WTC11 (cell line): ENCODE results near the gene TUG1. TPM values are rescaled to one million over a fixed set of nuclear protein-coding genes. Genes with fewer than 3 reads are reported as not detected.

Experiments used
- ATAC-seq: fragments of 200-7000 bp; cut with Tn5 transposase; 2 replicates; pipeline ENCODE4 v1.10.0; 2021; ENCODE audit warnings: mild to moderate bottlenecking, moderate library complexity
- CTCF ChIA-PET: fragments of 300-600 bp; sonication (Branson Sonifier 250); formaldehyde crosslinking; loops from one replicate; lab custom pipeline; 2021; ENCODE audit warnings: antibody characterized with exemption; lab: Charles Lee
- POLR2A ChIA-PET: fragments of 350-600 bp; sonication (Branson Sonifier 250); formaldehyde crosslinking; loops from one replicate; lab custom pipeline; 2021; ENCODE audit warnings: antibody characterized with exemption; lab: Charles Lee
- DNase-seq: peaks from one replicate; pipeline ENCODE4 v3.0.0; 2021; ENCODE audit warnings: low spot score
- H3K27ac Mint-ChIP-seq: 2 replicates; pipeline ENCODE4 v1.8.0; 2021; ENCODE audit warnings: mixed read lengths
- H3K27me3 Mint-ChIP-seq: 2 replicates; pipeline ENCODE4 v1.8.0; 2021; ENCODE audit warnings: low read depth, mild to moderate bottlenecking, moderate library complexity, mixed read lengths
- H3K36me3 Mint-ChIP-seq: 2 replicates; pipeline ENCODE4 v1.8.0; 2021; ENCODE audit warnings: mixed read lengths
- H3K4me1 Mint-ChIP-seq: 2 replicates; pipeline ENCODE4 v1.8.0; 2022; ENCODE audit warnings: mixed read lengths
- H3K4me3 Mint-ChIP-seq: 2 replicates; pipeline ENCODE4 v1.8.0; 2021; ENCODE audit warnings: mild to moderate bottlenecking, moderate library complexity, mixed read lengths
- H3K9me3 Mint-ChIP-seq: 2 replicates; pipeline ENCODE4 v1.8.0; 2021; ENCODE audit warnings: mixed read lengths
- ATF1 ChIP-seq: sonication (generic); formaldehyde crosslinking; IDR thresholded peaks from 2 replicates; pipeline ENCODE4 v1.8.1; 2023; ENCODE audit warnings: mild to moderate bottlenecking, moderate library complexity, missing genetic modification reagents
- GTF2I ChIP-seq: fragments of 250-450 bp; sonication (Bioruptor Pico); conservative IDR thresholded peaks from 2 replicates; pipeline ENCODE4 v1.4.0; 2021; ENCODE audit warnings: mild to moderate bottlenecking
- NFYB ChIP-seq: sonication (generic); formaldehyde crosslinking; conservative IDR thresholded peaks from 2 replicates; pipeline ENCODE4 v1.8.0; 2022; ENCODE audit warnings: low read depth, missing genetic modification reagents
- NR2C2 ChIP-seq: sonication (generic); formaldehyde crosslinking; IDR thresholded peaks from 2 replicates; pipeline ENCODE4 v1.8.0; 2022; ENCODE audit warnings: mild to moderate bottlenecking, missing genetic modification reagents
- TEAD1 ChIP-seq: sonication (generic); formaldehyde crosslinking; IDR thresholded peaks from 2 replicates; pipeline ENCODE4 v1.8.0; 2022; ENCODE audit warnings: mild to moderate bottlenecking, missing genetic modification reagents
- ZNF317 ChIP-seq: sonication (generic); formaldehyde crosslinking; IDR thresholded peaks from 2 replicates; pipeline ENCODE4 v1.8.1; 2023; ENCODE audit warnings: low read depth, mild to moderate bottlenecking, moderate library complexity, missing genetic modification reagents, borderline replicate concordance
- ZNF396 ChIP-seq: fragments of 250-450 bp; sonication (Bioruptor Pico); IDR thresholded peaks from 2 replicates; pipeline ENCODE4 v1.8.0; 2021; ENCODE audit warnings: mild to moderate bottlenecking, moderate library complexity, borderline replicate concordance
- total RNA-seq: library from RNA; stranded (reverse); gene quantifications from 3 replicates; pipeline ENCODE4 v1.2.3, GENCODE V29; 2021
- TF ChIP-seq, protein P1 (sequence below): sonication (generic); formaldehyde crosslinking; IDR thresholded peaks from 2 replicates; pipeline ENCODE4 v1.8.0; 2023; ENCODE audit warnings: mild to moderate bottlenecking, missing genetic modification reagents
- TF ChIP-seq, protein P2 (sequence below): fragments of 200-600 bp; IDR thresholded peaks from 2 replicates; pipeline ENCODE4 v1.8.0; 2022; ENCODE audit warnings: antibody characterized with exemption
- TF ChIP-seq, protein P3 (sequence below): fragments of 250-450 bp; sonication (Bioruptor Pico); IDR thresholded peaks from 2 replicates; pipeline ENCODE4 v2.1.2; 2022; ENCODE audit warnings: mild to moderate bottlenecking, moderate library complexity
- TF ChIP-seq, protein P4 (sequence below): fragments of 250-450 bp; sonication (Bioruptor Pico); IDR thresholded peaks from 2 replicates; pipeline ENCODE4 v1.9.0; 2021; ENCODE audit warnings: mild to moderate bottlenecking
- TF ChIP-seq, protein P5 (sequence below): sonication (generic); formaldehyde crosslinking; IDR thresholded peaks from 2 replicates; pipeline ENCODE4 v1.8.1; 2023; ENCODE audit warnings: mild to moderate bottlenecking, missing genetic modification reagents
- TF ChIP-seq, protein P6 (sequence below): fragments of 250-450 bp; sonication (Bioruptor Pico); IDR thresholded peaks from 2 replicates; pipeline ENCODE4 v1.9.0; 2021; ENCODE audit warnings: mild to moderate bottlenecking
- TF ChIP-seq, protein P7 (sequence below): sonication (generic); formaldehyde crosslinking; IDR thresholded peaks from 2 replicates; pipeline ENCODE4 v1.8.0; 2023; ENCODE audit warnings: missing genetic modification reagents
- TF ChIP-seq, protein P8 (sequence below): sonication (generic); formaldehyde crosslinking; conservative IDR thresholded peaks from 2 replicates; pipeline ENCODE4 v1.8.1; 2023; ENCODE audit warnings: mild to moderate bottlenecking, low read depth, missing genetic modification reagents, moderate library complexity

Gene TUG1
- total RNA-seq, 1 experiment from 2014 or later, result 105 TPM

DNA sequence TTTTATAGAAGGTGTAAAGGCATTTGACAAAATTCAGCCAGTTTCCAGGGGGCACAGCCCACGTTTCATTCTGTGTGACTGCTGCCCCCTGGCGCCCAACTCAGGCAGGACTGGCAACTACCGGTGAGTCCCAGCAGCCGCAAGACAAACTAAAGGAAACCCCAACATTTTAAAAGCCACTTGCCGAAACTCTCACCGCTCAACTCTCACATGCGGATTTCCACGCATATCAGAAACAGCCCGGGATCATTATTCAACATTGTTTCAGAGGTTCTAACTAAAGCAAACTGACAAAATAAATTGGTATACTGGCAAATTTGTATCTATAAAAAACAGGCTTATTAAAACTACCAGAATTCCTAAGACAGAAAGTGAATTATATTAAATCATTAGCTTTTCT lies 48.7 kb upstream of the TUG1 start:
- Mint-ChIP-seq H3K4me3 (no peak overlapping the region), H3K27me3 (peaks cover 2% of the 10 kb centered on the region; the same call in 1 of the 2 replicates), H3K36me3 (peaks cover 30% of the 10 kb centered on the region), H3K9me3 (peaks cover 13% of the 10 kb centered on the region), H3K4me1 (peaks cover 4% of the 10 kb centered on the region; the same call in 1 of the 2 replicates), H3K27ac (no peak overlapping the region)
- CTCF ChIA-PET, result interaction anchor here (0.7 to 2.1 kb wide), 4 partner anchors 147 to 989 kb away, joined by 3 to 15 read pairs (median 4); no protein-coding TSS in a partner anchor
- ATAC-seq, result peak; percentile 83
- DNase-seq, result peak; percentile 88
- TF ChIP-seq, protein P1, sequence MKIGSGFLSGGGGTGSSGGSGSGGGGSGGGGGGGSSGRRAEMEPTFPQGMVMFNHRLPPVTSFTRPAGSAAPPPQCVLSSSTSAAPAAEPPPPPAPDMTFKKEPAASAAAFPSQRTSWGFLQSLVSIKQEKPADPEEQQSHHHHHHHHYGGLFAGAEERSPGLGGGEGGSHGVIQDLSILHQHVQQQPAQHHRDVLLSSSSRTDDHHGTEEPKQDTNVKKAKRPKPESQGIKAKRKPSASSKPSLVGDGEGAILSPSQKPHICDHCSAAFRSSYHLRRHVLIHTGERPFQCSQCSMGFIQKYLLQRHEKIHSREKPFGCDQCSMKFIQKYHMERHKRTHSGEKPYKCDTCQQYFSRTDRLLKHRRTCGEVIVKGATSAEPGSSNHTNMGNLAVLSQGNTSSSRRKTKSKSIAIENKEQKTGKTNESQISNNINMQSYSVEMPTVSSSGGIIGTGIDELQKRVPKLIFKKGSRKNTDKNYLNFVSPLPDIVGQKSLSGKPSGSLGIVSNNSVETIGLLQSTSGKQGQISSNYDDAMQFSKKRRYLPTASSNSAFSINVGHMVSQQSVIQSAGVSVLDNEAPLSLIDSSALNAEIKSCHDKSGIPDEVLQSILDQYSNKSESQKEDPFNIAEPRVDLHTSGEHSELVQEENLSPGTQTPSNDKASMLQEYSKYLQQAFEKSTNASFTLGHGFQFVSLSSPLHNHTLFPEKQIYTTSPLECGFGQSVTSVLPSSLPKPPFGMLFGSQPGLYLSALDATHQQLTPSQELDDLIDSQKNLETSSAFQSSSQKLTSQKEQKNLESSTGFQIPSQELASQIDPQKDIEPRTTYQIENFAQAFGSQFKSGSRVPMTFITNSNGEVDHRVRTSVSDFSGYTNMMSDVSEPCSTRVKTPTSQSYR (CRISPR knock-in tag), result no peak
- TF ChIP-seq, protein P2, sequence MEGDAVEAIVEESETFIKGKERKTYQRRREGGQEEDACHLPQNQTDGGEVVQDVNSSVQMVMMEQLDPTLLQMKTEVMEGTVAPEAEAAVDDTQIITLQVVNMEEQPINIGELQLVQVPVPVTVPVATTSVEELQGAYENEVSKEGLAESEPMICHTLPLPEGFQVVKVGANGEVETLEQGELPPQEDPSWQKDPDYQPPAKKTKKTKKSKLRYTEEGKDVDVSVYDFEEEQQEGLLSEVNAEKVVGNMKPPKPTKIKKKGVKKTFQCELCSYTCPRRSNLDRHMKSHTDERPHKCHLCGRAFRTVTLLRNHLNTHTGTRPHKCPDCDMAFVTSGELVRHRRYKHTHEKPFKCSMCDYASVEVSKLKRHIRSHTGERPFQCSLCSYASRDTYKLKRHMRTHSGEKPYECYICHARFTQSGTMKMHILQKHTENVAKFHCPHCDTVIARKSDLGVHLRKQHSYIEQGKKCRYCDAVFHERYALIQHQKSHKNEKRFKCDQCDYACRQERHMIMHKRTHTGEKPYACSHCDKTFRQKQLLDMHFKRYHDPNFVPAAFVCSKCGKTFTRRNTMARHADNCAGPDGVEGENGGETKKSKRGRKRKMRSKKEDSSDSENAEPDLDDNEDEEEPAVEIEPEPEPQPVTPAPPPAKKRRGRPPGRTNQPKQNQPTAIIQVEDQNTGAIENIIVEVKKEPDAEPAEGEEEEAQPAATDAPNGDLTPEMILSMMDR, result peak; percentile 87
- POLR2A ChIA-PET, result no interaction called here

DNA sequence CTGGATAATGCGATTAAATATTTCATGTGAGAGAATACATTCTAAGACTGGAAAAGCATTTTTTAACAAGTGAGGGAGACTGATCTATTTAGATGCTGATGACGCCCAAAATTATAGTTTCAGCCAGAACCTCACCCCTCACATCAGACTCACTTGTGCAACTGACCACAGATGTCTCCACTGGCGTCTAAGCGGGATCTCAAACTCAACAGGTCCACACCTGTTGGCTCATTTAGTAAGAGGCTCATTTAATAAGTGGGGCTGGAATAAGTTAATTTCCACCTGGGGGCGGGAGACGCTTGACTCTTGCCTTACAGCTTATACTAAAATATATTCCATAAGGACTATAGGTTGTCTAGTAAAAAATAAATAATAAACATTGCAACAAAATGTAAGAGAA lies 48.0 kb upstream of the TUG1 start:
- ChIA-PET POLR2A (no interaction called here), CTCF (interaction anchor here (0.7 to 2.7 kb wide), 7 partner anchors 29 to 990 kb away, joined by 3 to 15 read pairs (median 5); no protein-coding TSS in a partner anchor)
- no peak overlapping the region for H3K27ac Mint-ChIP-seq
- TF ChIP-seq, protein P3, sequence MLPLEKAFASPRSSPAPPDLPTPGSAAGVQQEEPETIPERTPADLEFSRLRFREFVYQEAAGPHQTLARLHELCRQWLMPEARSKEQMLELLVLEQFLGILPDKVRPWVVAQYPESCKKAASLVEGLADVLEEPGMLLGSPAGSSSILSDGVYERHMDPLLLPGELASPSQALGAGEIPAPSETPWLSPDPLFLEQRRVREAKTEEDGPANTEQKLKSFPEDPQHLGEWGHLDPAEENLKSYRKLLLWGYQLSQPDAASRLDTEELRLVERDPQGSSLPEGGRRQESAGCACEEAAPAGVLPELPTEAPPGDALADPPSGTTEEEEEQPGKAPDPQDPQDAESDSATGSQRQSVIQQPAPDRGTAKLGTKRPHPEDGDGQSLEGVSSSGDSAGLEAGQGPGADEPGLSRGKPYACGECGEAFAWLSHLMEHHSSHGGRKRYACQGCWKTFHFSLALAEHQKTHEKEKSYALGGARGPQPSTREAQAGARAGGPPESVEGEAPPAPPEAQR, result no peak
- TF ChIP-seq ZNF396 (CRISPR knock-in tag) (no peak), NFYB (no peak), ZNF317 (CRISPR knock-in tag) (no peak), TEAD1 (CRISPR knock-in tag) (no peak)
- TF ChIP-seq, protein P4, sequence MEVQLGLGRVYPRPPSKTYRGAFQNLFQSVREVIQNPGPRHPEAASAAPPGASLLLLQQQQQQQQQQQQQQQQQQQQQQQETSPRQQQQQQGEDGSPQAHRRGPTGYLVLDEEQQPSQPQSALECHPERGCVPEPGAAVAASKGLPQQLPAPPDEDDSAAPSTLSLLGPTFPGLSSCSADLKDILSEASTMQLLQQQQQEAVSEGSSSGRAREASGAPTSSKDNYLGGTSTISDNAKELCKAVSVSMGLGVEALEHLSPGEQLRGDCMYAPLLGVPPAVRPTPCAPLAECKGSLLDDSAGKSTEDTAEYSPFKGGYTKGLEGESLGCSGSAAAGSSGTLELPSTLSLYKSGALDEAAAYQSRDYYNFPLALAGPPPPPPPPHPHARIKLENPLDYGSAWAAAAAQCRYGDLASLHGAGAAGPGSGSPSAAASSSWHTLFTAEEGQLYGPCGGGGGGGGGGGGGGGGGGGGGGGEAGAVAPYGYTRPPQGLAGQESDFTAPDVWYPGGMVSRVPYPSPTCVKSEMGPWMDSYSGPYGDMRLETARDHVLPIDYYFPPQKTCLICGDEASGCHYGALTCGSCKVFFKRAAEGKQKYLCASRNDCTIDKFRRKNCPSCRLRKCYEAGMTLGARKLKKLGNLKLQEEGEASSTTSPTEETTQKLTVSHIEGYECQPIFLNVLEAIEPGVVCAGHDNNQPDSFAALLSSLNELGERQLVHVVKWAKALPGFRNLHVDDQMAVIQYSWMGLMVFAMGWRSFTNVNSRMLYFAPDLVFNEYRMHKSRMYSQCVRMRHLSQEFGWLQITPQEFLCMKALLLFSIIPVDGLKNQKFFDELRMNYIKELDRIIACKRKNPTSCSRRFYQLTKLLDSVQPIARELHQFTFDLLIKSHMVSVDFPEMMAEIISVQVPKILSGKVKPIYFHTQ (CRISPR knock-in tag), result no peak
- TF ChIP-seq, protein P5, sequence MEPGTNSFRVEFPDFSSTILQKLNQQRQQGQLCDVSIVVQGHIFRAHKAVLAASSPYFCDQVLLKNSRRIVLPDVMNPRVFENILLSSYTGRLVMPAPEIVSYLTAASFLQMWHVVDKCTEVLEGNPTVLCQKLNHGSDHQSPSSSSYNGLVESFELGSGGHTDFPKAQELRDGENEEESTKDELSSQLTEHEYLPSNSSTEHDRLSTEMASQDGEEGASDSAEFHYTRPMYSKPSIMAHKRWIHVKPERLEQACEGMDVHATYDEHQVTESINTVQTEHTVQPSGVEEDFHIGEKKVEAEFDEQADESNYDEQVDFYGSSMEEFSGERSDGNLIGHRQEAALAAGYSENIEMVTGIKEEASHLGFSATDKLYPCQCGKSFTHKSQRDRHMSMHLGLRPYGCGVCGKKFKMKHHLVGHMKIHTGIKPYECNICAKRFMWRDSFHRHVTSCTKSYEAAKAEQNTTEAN, result no peak
- DNase-seq, result no peak
- H3K36me3 Mint-ChIP-seq, result peaks cover 29% of the 10 kb centered on the region
- no peak for ATAC-seq
- peaks cover 2% of the 10 kb centered on the region; the same call in 1 of the 2 replicates for H3K27me3 Mint-ChIP-seq
- peaks cover 8% of the 10 kb centered on the region for H3K9me3 Mint-ChIP-seq
- peaks cover 4% of the 10 kb centered on the region; the same call in 1 of the 2 replicates for H3K4me1 Mint-ChIP-seq
- no peak overlapping the region for H3K4me3 Mint-ChIP-seq

DNA sequence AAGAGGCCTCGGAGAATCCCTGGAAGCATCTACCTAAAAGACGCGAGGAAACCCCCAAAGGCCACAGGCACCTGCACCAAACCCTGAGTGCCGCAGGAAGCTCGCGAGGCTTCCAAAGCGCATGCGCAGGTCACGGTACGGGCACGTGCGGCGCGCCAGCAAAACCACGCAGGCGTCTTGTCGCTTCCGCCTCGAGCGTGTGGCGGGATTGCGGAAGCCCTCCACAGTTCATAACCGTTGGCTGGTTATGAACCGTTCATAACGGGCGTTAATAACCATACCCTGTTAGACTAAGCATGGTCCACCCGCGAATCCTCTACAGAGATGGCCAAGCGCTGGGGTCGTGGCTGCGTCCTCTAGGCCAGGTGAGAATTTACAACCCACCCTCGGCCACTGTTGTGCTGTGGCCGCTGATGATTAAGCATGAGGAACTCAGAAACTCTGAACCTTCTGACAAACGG lies 46.9 kb upstream of the TUG1 start:
- H3K4me3 Mint-ChIP-seq, result no peak overlapping the region
- CTCF ChIA-PET, result interaction anchor here (0.7 to 2.7 kb wide), 10 partner anchors 26 to 287 kb away, joined by 3 to 15 read pairs (median 5); partner anchors contain the start of gene SMTN
- H3K27me3 Mint-ChIP-seq, result no peaks in the 10 kb centered on the region
- peaks cover 2% of the 10 kb centered on the region; the same call in 1 of the 2 replicates for H3K9me3 Mint-ChIP-seq
- TF ChIP-seq, protein P6, sequence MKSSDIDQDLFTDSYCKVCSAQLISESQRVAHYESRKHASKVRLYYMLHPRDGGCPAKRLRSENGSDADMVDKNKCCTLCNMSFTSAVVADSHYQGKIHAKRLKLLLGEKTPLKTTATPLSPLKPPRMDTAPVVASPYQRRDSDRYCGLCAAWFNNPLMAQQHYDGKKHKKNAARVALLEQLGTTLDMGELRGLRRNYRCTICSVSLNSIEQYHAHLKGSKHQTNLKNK (CRISPR knock-in tag), result no peak
- TF ChIP-seq, protein P7, sequence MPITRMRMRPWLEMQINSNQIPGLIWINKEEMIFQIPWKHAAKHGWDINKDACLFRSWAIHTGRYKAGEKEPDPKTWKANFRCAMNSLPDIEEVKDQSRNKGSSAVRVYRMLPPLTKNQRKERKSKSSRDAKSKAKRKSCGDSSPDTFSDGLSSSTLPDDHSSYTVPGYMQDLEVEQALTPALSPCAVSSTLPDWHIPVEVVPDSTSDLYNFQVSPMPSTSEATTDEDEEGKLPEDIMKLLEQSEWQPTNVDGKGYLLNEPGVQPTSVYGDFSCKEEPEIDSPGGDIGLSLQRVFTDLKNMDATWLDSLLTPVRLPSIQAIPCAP (CRISPR knock-in tag), result no peak
- no peak for TF ChIP-seq GTF2I (CRISPR knock-in tag)
- TF ChIP-seq, protein P8, sequence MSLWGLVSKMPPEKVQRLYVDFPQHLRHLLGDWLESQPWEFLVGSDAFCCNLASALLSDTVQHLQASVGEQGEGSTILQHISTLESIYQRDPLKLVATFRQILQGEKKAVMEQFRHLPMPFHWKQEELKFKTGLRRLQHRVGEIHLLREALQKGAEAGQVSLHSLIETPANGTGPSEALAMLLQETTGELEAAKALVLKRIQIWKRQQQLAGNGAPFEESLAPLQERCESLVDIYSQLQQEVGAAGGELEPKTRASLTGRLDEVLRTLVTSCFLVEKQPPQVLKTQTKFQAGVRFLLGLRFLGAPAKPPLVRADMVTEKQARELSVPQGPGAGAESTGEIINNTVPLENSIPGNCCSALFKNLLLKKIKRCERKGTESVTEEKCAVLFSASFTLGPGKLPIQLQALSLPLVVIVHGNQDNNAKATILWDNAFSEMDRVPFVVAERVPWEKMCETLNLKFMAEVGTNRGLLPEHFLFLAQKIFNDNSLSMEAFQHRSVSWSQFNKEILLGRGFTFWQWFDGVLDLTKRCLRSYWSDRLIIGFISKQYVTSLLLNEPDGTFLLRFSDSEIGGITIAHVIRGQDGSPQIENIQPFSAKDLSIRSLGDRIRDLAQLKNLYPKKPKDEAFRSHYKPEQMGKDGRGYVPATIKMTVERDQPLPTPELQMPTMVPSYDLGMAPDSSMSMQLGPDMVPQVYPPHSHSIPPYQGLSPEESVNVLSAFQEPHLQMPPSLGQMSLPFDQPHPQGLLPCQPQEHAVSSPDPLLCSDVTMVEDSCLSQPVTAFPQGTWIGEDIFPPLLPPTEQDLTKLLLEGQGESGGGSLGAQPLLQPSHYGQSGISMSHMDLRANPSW (CRISPR knock-in tag), result no peak
- TF ChIP-seq NR2C2 (CRISPR knock-in tag), result no peak
- no peak for TF ChIP-seq ATF1 (CRISPR knock-in tag)
- H3K27ac Mint-ChIP-seq, result no peak overlapping the region; the same call in 1 of the 2 replicates
- ATAC-seq, result no peak
- POLR2A ChIA-PET, result interaction anchor here (0.7 to 1.5 kb wide), 4 partner anchors 47 to 944 kb away, joined by 3 read pairs; partner anchors contain the start of genes MORC2 and TUG1
- peaks cover 32% of the 10 kb centered on the region for H3K36me3 Mint-ChIP-seq
- peaks cover 4% of the 10 kb centered on the region; the same call in 1 of the 2 replicates for H3K4me1 Mint-ChIP-seq
- no peak for DNase-seq
